SK-N-SH (cell line): ENCODE measurements around the gene MAP3K4. TPM values are rescaled to one million over a fixed set of nuclear protein-coding genes. Genes with fewer than 3 reads are reported as not detected.

Source experiments
- CTCF ChIA-PET: fragments of 300-600, 350-600 bp; formaldehyde crosslinking; extraction: SDS; loops from one replicate; lab custom pipeline; 2021; lab: Yijun Ruan, JAX
- POLR2A ChIA-PET: fragments of 350-600 bp; sonication (Branson Sonifier 250); formaldehyde crosslinking; extraction: SDS; loops from one replicate; lab custom pipeline; 2020; ENCODE audit warnings: antibody characterized with exemption, inconsistent platforms; lab: Yijun Ruan, JAX
- DNase-seq: peaks from one replicate; pipeline ENCODE4 v3.0.0; 2012
- H2AFZ ChIP-seq: fragments of 200-600 bp; sonication (generic); 2 replicates; pipeline ENCODE4 v1.8.1; 2016; ENCODE audit warnings: antibody characterized with exemption, mild to moderate bottlenecking, low read depth
- H3F3A ChIP-seq: fragments of 200-600 bp; sonication (generic); replicated peaks from 2 replicates; pipeline ENCODE3; 2016; ENCODE audit warnings: antibody characterized with exemption, mild to moderate bottlenecking; ENCODE audit not compliant: insufficient read depth
- H3K27ac ChIP-seq, 2 experiments: fragments of 200-500 bp in 1 of 2; fragments of 200-600 bp in 1 of 2; sonication (Bioruptor generic) in 1 of 2; sonication (generic), shearing (Covaris generic) in 1 of 2; 2 replicates each; pipeline versions ENCODE4 v1.5.1 to v1.6.1; 2014 to 2016; ENCODE audit warnings: low read depth in 2 of 2, inconsistent platforms in 1 of 2, low read length in 1 of 2, mild to moderate bottlenecking in 1 of 2, mixed read lengths in 1 of 2
- H3K27me3 ChIP-seq: fragments of 200-600 bp; sonication (generic), shearing (Covaris generic); 2 replicates; pipeline ENCODE4 v1.6.1; 2016; ENCODE audit warnings: mixed run types; ENCODE audit not compliant: insufficient read depth
- H3K36me3 ChIP-seq, 2 experiments: fragments of 200-500 bp in 1 of 2; fragments of 200-600 bp in 1 of 2; sonication (Bioruptor generic) in 1 of 2; sonication (generic) in 1 of 2; replicated peaks in 1 of 2; 2 replicates each; pipeline versions ENCODE3 to v1.5.1; 2014 to 2016; ENCODE audit warnings: low read length in 1 of 2, mild to moderate bottlenecking in 1 of 2; ENCODE audit not compliant: insufficient read depth in 2 of 2, control insufficient read depth in 1 of 2
- H3K4me1 ChIP-seq, 2 experiments: fragments of 200-500 bp in 1 of 2; fragments of 200-600 bp in 1 of 2; sonication (Bioruptor generic) in 1 of 2; sonication (generic), shearing (Covaris generic) in 1 of 2; 2 replicates each; pipeline versions ENCODE4 v1.5.1 to v1.6.1; 2014 to 2016; ENCODE audit warnings: low read depth in 1 of 2, low read length in 1 of 2, mixed run types in 1 of 2; ENCODE audit not compliant: insufficient read depth in 2 of 2, control insufficient read depth in 1 of 2
- H3K4me2 ChIP-seq: fragments of 200-600 bp; sonication (generic), shearing (Covaris generic); 2 replicates; pipeline ENCODE4 v1.6.1; 2017; ENCODE audit warnings: mixed run types
- H3K4me3 ChIP-seq, 2 experiments: fragments of 200-500 bp in 1 of 2; fragments of 200-600 bp in 1 of 2; sonication (Bioruptor generic) in 1 of 2; sonication (generic), shearing (Covaris generic) in 1 of 2; 2 replicates each; pipeline versions ENCODE4 v1.5.1 to v1.8.1; 2014 to 2016; ENCODE audit warnings: low read depth in 2 of 2, inconsistent platforms in 1 of 2, low read length in 1 of 2, mild to moderate bottlenecking in 1 of 2, mixed read lengths in 1 of 2, moderate library complexity in 1 of 2
- H3K79me2 ChIP-seq: fragments of 200-600 bp; sonication (generic); 2 replicates; pipeline ENCODE4 v1.8.1; 2017; ENCODE audit warnings: mild to moderate bottlenecking; ENCODE audit not compliant: insufficient read depth
- H3K9ac ChIP-seq: fragments of 200-600 bp; sonication (generic); 2 replicates; pipeline ENCODE4 v1.6.1; 2017; ENCODE audit warnings: mixed run types
- H3K9me2 ChIP-seq: fragments of 200-600 bp; sonication (generic); 2 replicates; pipeline ENCODE4 v1.6.1; 2017; ENCODE audit warnings: mixed run types
- H3K9me3 ChIP-seq: fragments of 200-600 bp; sonication (generic); 2 replicates; pipeline ENCODE4 v1.6.1; 2017; ENCODE audit warnings: mixed run types, mild to moderate bottlenecking, moderate library complexity
- H4K20me1 ChIP-seq: fragments of 200-600 bp; sonication (generic); 2 replicates; pipeline ENCODE4 v1.6.1; 2017; ENCODE audit warnings: mild to moderate bottlenecking, mixed run types; ENCODE audit not compliant: insufficient read depth
- CTCF ChIP-seq: fragments of 200-600 bp; sonication (generic); IDR thresholded peaks from 2 replicates; pipeline ENCODE4 v1.6.1; 2017; ENCODE audit warnings: antibody characterized with exemption, mild to moderate bottlenecking, moderate library complexity
- EP300 ChIP-seq, 2 experiments: IDR thresholded peaks; 2 replicates each; pipeline versions ENCODE4 v1.4.0 to v1.6.1; 2012; ENCODE audit warnings: borderline replicate concordance in 1 of 2, low read depth in 1 of 2, low read length in 1 of 2
- EZH2phosphoT487 ChIP-seq: fragments of 200-600 bp; sonication (generic); IDR thresholded peaks from 2 replicates; pipeline ENCODE4 v1.6.1; 2017; ENCODE audit warnings: low read depth, mixed run types, mild to moderate bottlenecking, antibody characterized with exemption, moderate library complexity, borderline replicate concordance
- FOXJ3 ChIP-seq: sonication (generic); formaldehyde crosslinking; IDR thresholded peaks from 2 replicates; pipeline ENCODE4 v1.5.1; 2020; ENCODE audit warnings: mild to moderate bottlenecking, missing genetic modification reagents
- FOXM1 ChIP-seq: IDR thresholded peaks from 2 replicates; pipeline ENCODE4 v1.4.0; 2012; ENCODE audit warnings: low read depth, mild to moderate bottlenecking
- GABPA ChIP-seq: IDR thresholded peaks from 2 replicates; pipeline ENCODE4 v1.4.0; 2012; ENCODE audit warnings: low read depth, mild to moderate bottlenecking
- IRF3 ChIP-seq: fragments of 150-350 bp; IDR thresholded peaks from 2 replicates; pipeline ENCODE4 v1.6.1; 2016; ENCODE audit warnings: mild to moderate bottlenecking, low read depth, low read length
- NRF1 ChIP-seq: IDR thresholded peaks from 2 replicates; pipeline ENCODE4 v1.6.1; 2012; ENCODE audit warnings: low read depth, mild to moderate bottlenecking, low read length
- SMC3 ChIP-seq: IDR thresholded peaks from 2 replicates; pipeline ENCODE4 v1.6.1; 2012; ENCODE audit warnings: low read depth, low read length, improper control_type of control experiment
- WGBS: methylation state at CpG from one replicate; pipeline ENCODE4 v1.1.6; 2017; ENCODE audit warnings: low lambda C conversion rate; 5-methylcytosine and 5-hydroxymethylcytosine counted together
- polyA plus RNA-seq, 3 experiments: library from polyadenylated mRNA; depleted of rRNA; stranded (reverse); fragments of >200 nt; gene quantifications; 2 replicates each; pipeline ENCODE4 v1.2.3, GENCODE V29; 2012

MAP3K4 gene
- polyA plus RNA-seq, 1 of the 3 experiments (the other 2 are of a cell fraction): 6.8 TPM

GRCh38 chr6:161133963-161134362 is 142.4 kb downstream of the MAP3K4 start:
- Histone ChIP-seq H4K20me1 (no peaks in the 10 kb centered on the region), H3K9me2 (no peaks in the 10 kb centered on the region), H2AFZ (no peak overlapping the region), H3F3A (no peaks in the 10 kb centered on the region), H3K4me1 (no peaks in the 10 kb centered on the region), H3K4me2 (no peak overlapping the region), H3K79me2 (no peaks in the 10 kb centered on the region), H3K27ac (no peak overlapping the region), H3K36me3 (peaks cover 10 to 19% of the 10 kb centered on the region in 2 experiments), H3K27me3 (no peaks in the 10 kb centered on the region), H3K4me3 (no peak overlapping the region), H3K9me3 (no peaks in the 10 kb centered on the region), H3K9ac (no peak overlapping the region)
- ChIA-PET CTCF (interaction anchor here (1.4 kb wide), 1 partner anchor 240 kb away, joined by 4 read pairs; no protein-coding TSS in a partner anchor), POLR2A (no interaction called here)
- TF ChIP-seq NRF1: no peak
- DNase-seq: no peak
- WGBS: 92% methylated on average over 9 of the region's 9 CpGs

GRCh38 chr6:161134550-161135298 is 143.2 kb downstream of the MAP3K4 start:
- ChIA-PET CTCF (interaction anchor here (1.1 kb wide), 1 partner anchor 236 kb away, joined by 4 read pairs; no protein-coding TSS in a partner anchor), POLR2A (no interaction called here)
- H3F3A ChIP-seq: no peaks in the 10 kb centered on the region
- no peaks in the 10 kb centered on the region for H3K79me2 ChIP-seq
- no peaks in the 10 kb centered on the region for H3K9me2 ChIP-seq
- H3K27me3 ChIP-seq: no peaks in the 10 kb centered on the region
- no peak for DNase-seq
- H2AFZ ChIP-seq: no peak overlapping the region
- H3K36me3 ChIP-seq: peaks cover 8 to 19% of the 10 kb centered on the region in 2 experiments
- H3K4me3 ChIP-seq: no peak overlapping the region
- H3K4me1 ChIP-seq: no peaks in the 10 kb centered on the region
- no peak overlapping the region for H3K27ac ChIP-seq
- WGBS: 93% methylated on average over 14 of the region's 17 CpGs
- no peak overlapping the region for H3K9ac ChIP-seq
- no peaks in the 10 kb centered on the region for H3K9me3 ChIP-seq
- no peaks in the 10 kb centered on the region for H4K20me1 ChIP-seq
- TF ChIP-seq EZH2phosphoT487 (no peak), CTCF (no peak), SMC3 (no peak), EP300 (IDR thresholded peaks at IDR 0.05; ENCODE audit: borderline replicate concordance in 1 of 2, low read depth in 1 of 2, low read length in 1 of 2) (no peak), IRF3 (no peak), FOXJ3 (CRISPR knock-in tag) (no peak), FOXM1 (no peak), GABPA (no peak)
- no peak overlapping the region for H3K4me2 ChIP-seq
